ENCODE results near the gene ENHO. TPM values are rescaled to one million over a fixed set of nuclear protein-coding genes. Genes with fewer than 3 reads are reported as not detected.

The ENHO gene
- total and polyA plus RNA-seq, 2 donors (not counting 1 experiment from before 2014, with no cell fraction given): not detected

DNA sequence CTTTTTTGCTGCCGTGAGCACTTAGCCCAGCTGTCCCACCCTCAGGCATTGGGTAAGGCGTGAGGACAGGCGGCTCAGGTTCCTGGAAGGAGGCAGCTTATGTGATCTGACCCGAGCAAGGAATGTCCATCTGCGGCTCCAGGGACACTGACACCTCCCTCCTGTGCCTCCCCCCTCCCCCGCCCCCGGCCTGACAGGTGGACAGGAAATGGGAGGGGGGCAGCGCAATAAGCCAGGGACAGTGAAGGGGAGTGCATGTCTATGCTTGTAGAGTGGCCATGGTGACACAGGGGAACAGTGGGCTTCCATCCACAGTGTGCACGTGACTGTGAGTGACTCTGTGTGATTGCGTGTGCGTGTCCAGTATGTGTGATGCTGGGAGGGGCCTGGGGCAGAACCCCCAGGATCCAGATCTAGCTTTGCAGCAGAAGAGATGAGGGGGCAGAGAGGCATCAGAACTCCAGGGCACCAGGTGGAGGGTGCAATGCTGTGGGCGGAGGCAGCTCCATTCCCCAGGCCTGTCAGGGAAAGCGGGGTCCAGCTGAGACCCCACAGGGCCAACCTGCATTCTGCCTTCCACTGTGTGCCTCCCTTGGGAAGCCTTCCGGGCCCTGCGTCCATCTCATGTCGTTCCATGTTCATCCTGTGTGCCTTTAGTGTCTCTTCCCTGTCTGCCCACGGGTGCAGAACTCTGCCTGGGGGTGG, 36.3 kb upstream of the ENHO start:
- H3K79me2 ChIP-seq (ENCODE audit: control insufficient read depth, insufficient read depth, low read length): no peaks in the 10 kb centered on the region
- no peak for DNase-seq (ENCODE audit: low read depth in 2 of 2)
- H2AFZ ChIP-seq (ENCODE audit: low read length): no peak overlapping the region
- no peaks in the 10 kb centered on the region for H3K9me3 ChIP-seq (ENCODE audit: control insufficient read depth, insufficient read depth, low read depth, low read length)
- no peaks in the 10 kb centered on the region for H4K20me1 ChIP-seq (ENCODE audit: control insufficient read depth, extremely low read depth, insufficient read depth, low read length)
- H3K4me1 ChIP-seq (ENCODE audit: control insufficient read depth, extremely low read depth, insufficient read depth, low read length): peaks cover 2% of the 10 kb centered on the region
- no peak overlapping the region for H3K9ac ChIP-seq (ENCODE audit: insufficient read depth, low read length)
- H3K27me3 ChIP-seq (ENCODE audit: control insufficient read depth, insufficient read depth, low read length): no peaks in the 10 kb centered on the region
- no peak overlapping the region for H3K4me2 ChIP-seq (ENCODE audit: extremely low read depth, insufficient read depth, low read length)
- H3K36me3 ChIP-seq (ENCODE audit: control insufficient read depth, insufficient read depth, low read length): no peaks in the 10 kb centered on the region
- TF ChIP-seq, protein P1, sequence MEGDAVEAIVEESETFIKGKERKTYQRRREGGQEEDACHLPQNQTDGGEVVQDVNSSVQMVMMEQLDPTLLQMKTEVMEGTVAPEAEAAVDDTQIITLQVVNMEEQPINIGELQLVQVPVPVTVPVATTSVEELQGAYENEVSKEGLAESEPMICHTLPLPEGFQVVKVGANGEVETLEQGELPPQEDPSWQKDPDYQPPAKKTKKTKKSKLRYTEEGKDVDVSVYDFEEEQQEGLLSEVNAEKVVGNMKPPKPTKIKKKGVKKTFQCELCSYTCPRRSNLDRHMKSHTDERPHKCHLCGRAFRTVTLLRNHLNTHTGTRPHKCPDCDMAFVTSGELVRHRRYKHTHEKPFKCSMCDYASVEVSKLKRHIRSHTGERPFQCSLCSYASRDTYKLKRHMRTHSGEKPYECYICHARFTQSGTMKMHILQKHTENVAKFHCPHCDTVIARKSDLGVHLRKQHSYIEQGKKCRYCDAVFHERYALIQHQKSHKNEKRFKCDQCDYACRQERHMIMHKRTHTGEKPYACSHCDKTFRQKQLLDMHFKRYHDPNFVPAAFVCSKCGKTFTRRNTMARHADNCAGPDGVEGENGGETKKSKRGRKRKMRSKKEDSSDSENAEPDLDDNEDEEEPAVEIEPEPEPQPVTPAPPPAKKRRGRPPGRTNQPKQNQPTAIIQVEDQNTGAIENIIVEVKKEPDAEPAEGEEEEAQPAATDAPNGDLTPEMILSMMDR (conservative IDR thresholded peaks at IDR 0.05 in 1 of 2, IDR thresholded peaks at IDR 0.05 in 1 of 2; ENCODE audit: low read depth in 1 of 2, low read length in 2 of 2): no peak
- TF ChIP-seq EZH2 (IDR thresholded peaks at IDR 0.05; ENCODE audit: low read length, missing control alignments): no peak
- no peak overlapping the region for H3K4me3 ChIP-seq (replicated peaks in 1 of 4; ENCODE audit: control extremely low read depth in 1 of 4, insufficient read depth in 1 of 4, low read depth in 3 of 4, low read length in 4 of 4)
- no peak overlapping the region for H3K27ac ChIP-seq (ENCODE audit: insufficient read depth, low read length)

DNA sequence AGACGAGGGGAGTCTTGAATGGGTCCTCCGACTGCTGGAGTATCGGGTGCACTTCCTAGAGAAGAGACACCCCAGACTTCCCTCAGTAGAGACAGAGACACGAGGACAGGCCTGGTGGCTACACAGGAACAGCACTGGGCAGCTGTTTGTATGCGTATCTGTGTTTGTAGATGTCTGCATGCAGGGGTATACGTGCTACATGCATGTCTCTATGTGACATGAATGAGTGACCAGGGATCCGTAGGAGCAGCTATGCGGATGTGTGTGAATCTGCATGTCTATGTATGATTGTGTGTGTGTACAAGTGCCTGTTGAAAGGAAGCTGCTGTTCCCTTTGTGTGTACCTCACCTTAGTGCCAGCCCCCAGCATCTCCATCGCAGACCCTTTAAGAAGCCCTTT, 35.6 kb upstream of the ENHO start:
- DNase-seq (ENCODE audit: low read depth in 2 of 2): no peak
- Histone ChIP-seq H3K4me2 (ENCODE audit: extremely low read depth, insufficient read depth, low read length) (no peak overlapping the region), H3K36me3 (ENCODE audit: control insufficient read depth, insufficient read depth, low read length) (no peaks in the 10 kb centered on the region), H3K9ac (ENCODE audit: insufficient read depth, low read length) (no peak overlapping the region), H3K9me3 (ENCODE audit: control insufficient read depth, insufficient read depth, low read depth, low read length) (no peaks in the 10 kb centered on the region), H3K4me1 (ENCODE audit: control insufficient read depth, extremely low read depth, insufficient read depth, low read length) (peaks cover 2% of the 10 kb centered on the region), H3K4me3 (replicated peaks in 1 of 4; ENCODE audit: control extremely low read depth in 1 of 4, insufficient read depth in 1 of 4, low read depth in 3 of 4, low read length in 4 of 4) (no peak overlapping the region), H2AFZ (ENCODE audit: low read length) (no peak overlapping the region), H3K79me2 (ENCODE audit: control insufficient read depth, insufficient read depth, low read length) (no peaks in the 10 kb centered on the region), H4K20me1 (ENCODE audit: control insufficient read depth, extremely low read depth, insufficient read depth, low read length) (no peaks in the 10 kb centered on the region), H3K27ac (ENCODE audit: insufficient read depth, low read length) (no peak overlapping the region), H3K27me3 (ENCODE audit: control insufficient read depth, insufficient read depth, low read length) (no peaks in the 10 kb centered on the region)
- TF ChIP-seq EZH2 (IDR thresholded peaks at IDR 0.05; ENCODE audit: low read length, missing control alignments): no peak
- TF ChIP-seq, protein P1 (conservative IDR thresholded peaks at IDR 0.05 in 1 of 2, IDR thresholded peaks at IDR 0.05 in 1 of 2; ENCODE audit: low read depth in 1 of 2, low read length in 2 of 2): no peak

DNA sequence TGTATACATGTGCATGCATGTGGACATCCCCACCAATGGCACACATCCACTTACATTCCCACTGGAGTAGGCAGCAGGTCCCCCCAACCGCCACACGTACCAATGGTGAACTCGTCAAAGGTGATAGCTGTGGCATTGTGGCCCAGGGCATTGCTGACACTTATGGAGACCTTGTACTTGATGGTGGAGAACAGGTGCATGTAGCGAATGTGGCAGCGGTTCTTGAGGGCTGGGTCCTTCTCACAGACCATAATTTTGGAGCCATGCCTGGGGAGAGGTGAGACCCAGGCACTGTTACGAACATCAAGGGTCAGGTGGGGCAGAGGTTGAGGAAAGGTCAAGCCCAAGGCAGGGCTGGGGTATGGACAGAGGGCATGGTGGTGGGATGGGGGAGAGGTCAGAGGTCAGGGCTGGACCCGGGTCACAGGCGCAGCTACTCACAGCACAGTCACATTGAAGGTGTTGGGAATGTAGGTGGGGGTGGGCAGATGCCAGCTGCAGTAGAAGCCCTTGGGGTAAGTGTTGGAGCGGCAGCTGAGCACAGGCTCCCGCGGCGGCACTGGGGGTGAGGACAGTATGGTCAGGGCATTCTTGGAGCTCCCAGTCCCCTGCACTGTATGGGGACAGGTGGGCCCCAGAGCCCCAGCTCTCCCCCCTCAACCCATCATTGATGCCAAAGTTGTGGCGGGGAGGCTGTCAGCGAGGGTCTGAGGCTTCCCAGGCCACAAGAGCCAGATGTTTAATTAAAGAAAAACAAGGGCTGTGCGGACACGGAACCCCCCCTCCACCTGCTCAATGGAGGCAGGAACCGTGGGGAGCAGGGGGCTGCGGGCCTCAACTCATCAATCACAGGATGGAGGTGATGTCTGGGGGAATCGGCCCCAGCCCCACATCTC, 34.9 kb upstream of the ENHO start:
- Histone ChIP-seq H3K4me2 (ENCODE audit: extremely low read depth, insufficient read depth, low read length) (no peak overlapping the region), H3K27me3 (ENCODE audit: control insufficient read depth, insufficient read depth, low read length) (no peaks in the 10 kb centered on the region), H3K79me2 (ENCODE audit: control insufficient read depth, insufficient read depth, low read length) (no peaks in the 10 kb centered on the region), H3K4me3 (replicated peaks in 1 of 4; ENCODE audit: control extremely low read depth in 1 of 4, insufficient read depth in 1 of 4, low read depth in 3 of 4, low read length in 4 of 4) (no peak overlapping the region), H3K4me1 (ENCODE audit: control insufficient read depth, extremely low read depth, insufficient read depth, low read length) (peaks cover 2% of the 10 kb centered on the region), H2AFZ (ENCODE audit: low read length) (no peak overlapping the region), H3K27ac (ENCODE audit: insufficient read depth, low read length) (no peak overlapping the region), H3K9ac (ENCODE audit: insufficient read depth, low read length) (no peak overlapping the region), H3K36me3 (ENCODE audit: control insufficient read depth, insufficient read depth, low read length) (no peaks in the 10 kb centered on the region), H4K20me1 (ENCODE audit: control insufficient read depth, extremely low read depth, insufficient read depth, low read length) (no peaks in the 10 kb centered on the region), H3K9me3 (ENCODE audit: control insufficient read depth, insufficient read depth, low read depth, low read length) (no peaks in the 10 kb centered on the region)
- no peak for DNase-seq (ENCODE audit: low read depth in 2 of 2)
- TF ChIP-seq EZH2 (IDR thresholded peaks at IDR 0.05; ENCODE audit: low read length, missing control alignments): no peak
- TF ChIP-seq, protein P1 (conservative IDR thresholded peaks at IDR 0.05 in 1 of 2, IDR thresholded peaks at IDR 0.05 in 1 of 2; ENCODE audit: low read depth in 1 of 2, low read length in 2 of 2): no peak
